ENCODE data around the gene HPCA. TPM values are rescaled to one million over a fixed set of nuclear protein-coding genes. Genes with fewer than 3 reads are reported as not detected.

Gene HPCA
- total and polyA plus RNA-seq, 2 of the 4 experiments (the other 2 are of a cell fraction): 0.22 TPM; not detected in 1

DNA sequence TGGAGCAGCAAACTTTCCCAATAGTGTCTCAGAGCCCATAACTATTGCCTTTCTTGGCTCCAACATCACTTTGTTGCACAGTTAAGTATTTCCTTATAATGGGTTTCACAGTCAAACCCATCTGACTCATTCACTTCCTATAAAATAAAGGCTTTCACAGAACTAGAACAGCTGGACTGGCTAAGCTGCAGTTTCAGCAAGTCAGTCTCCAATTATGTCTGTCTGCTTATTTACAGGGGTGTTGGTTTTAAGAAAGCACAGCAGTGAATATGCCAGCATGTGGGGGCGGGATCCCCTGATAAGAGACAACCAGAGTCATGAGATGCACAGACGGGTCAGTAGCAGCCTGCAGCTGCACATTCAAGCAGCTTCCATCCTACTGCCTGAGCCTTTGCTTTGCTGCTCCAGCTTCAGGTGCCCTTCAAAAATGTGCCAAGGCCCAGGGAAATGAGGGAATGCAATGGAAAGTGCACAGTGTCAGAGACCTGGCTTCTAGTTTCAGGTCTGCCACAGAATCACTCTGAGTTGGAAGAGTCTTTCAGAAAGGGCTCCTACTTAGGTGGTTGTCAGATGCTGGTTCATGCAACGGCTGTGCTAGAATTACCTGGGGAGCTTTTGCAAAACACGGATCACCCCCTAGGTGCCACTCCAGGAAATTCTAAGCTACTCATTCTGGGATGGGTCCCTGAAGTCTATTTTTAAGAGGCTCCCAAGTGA is 53.5 kb downstream of the HPCA start:
- Histone ChIP-seq H3K23ac (ENCODE audit: low read depth, low read length) (no peak overlapping the region; the same call in 1 of the 2 replicates), H3K4me3 (ENCODE audit: insufficient read depth, low read depth, low read length) (no peak overlapping the region), H2AK9ac (replicated peaks; ENCODE audit: low read depth, low read length, poor library complexity) (no peak overlapping the region), H4K8ac (ENCODE audit: low read depth in 2 of 2, low read length in 2 of 2) (peak overlapping the region in 1 of 2 experiments; percentile 11; a peak in 1 of 4 replicates), H4K20me1 (ENCODE audit: insufficient read depth, low read length) (peaks cover 7% of the 10 kb centered on the region; the same call in 1 of the 2 replicates), H4K91ac (ENCODE audit: insufficient read depth, low read depth, low read length) (no peak overlapping the region), H3K14ac (replicated peaks; ENCODE audit: low read depth, low read length) (no peak overlapping the region), H3K18ac (ENCODE audit: low read depth, low read length) (no peak overlapping the region), H2AK5ac (ENCODE audit: low read depth, low read length) (no peak overlapping the region), H2BK5ac (ENCODE audit: low read depth, low read length, poor library complexity, severe bottlenecking) (no peak overlapping the region), H3K9me3 (ENCODE audit: control insufficient read depth, insufficient read depth, low read length) (no peaks in the 10 kb centered on the region), H3K9ac (ENCODE audit: low read depth, low read length) (no peak overlapping the region), H2BK120ac (ENCODE audit: low read depth, low read length) (no peak overlapping the region), H3K79me1 (ENCODE audit: low read depth in 1 of 2, low read length in 2 of 2) (peaks cover 3 to 5% of the 10 kb centered on the region in 2 experiments; a peak in 1 of 4 replicates), H3K27me3 (ENCODE audit: control insufficient read depth, insufficient read depth, low read length) (no peaks in the 10 kb centered on the region), H3K4ac (ENCODE audit: low read depth, low read length) (no peak overlapping the region), H3K27ac (ENCODE audit: insufficient read depth, low read length) (no peak overlapping the region), H3K9me1 (ENCODE audit: insufficient read depth, low read length) (peaks cover 3% of the 10 kb centered on the region; the same call in 1 of the 2 replicates), H3K4me2 (ENCODE audit: low read depth, low read length) (peak overlapping the region; percentile 13; the same call in 1 of the 2 replicates), H2AFZ (replicated peaks; ENCODE audit: low read length, poor library complexity) (no peak overlapping the region), H2BK15ac (ENCODE audit: low read depth, low read length) (no peak overlapping the region), H4K5ac (ENCODE audit: low read depth, low read length) (no peak overlapping the region), H2BK20ac (ENCODE audit: low read depth, low read length) (no peak overlapping the region), H3K56ac (ENCODE audit: extremely low read depth, insufficient read depth, low read length) (no peak overlapping the region), H3K4me1 (ENCODE audit: control insufficient read depth, insufficient read depth, low read length) (peaks cover 10% of the 10 kb centered on the region), H3K36me3 (ENCODE audit: control insufficient read depth, insufficient read depth, low read length) (peaks cover 22% of the 10 kb centered on the region)
- ChIA-PET CTCF (interaction anchor here (0.8 to 2.7 kb wide), 3 partner anchors 8 to 115 kb away, joined by 3 to 8 read pairs (median 3); no protein-coding TSS in a partner anchor), POLR2A (ENCODE audit: unreplicated experiment) (no interaction called here)
- peak; percentile 94 for ATAC-seq (ENCODE audit: low read depth)
- BruUV-seq (replicated peaks): no TSS peak
- TF ChIP-seq FOS (IDR thresholded peaks at IDR 0.05; ENCODE audit: low read depth, low read length) (peak; percentile 67), MAFK (IDR thresholded peaks at IDR 0.05; ENCODE audit: low read depth, low read length) (peak; percentile 35; the same call in 1 of the 2 replicates), CEBPB (IDR thresholded peaks at IDR 0.05; ENCODE audit: low read depth, low read length) (peak; percentile 68), CHD1 (IDR thresholded peaks at IDR 0.05; ENCODE audit: low read depth, low read length) (no peak), NFE2L2 (IDR thresholded peaks at IDR 0.05; ENCODE audit: low read depth, low read length) (0 out of 2 replicates have a peak, but pooled peaks have one; percentile 21), RCOR1 (IDR thresholded peaks at IDR 0.05; ENCODE audit: insufficient replicate concordance, low read length) (peak; percentile 89)
- TF ChIP-seq, protein P1, sequence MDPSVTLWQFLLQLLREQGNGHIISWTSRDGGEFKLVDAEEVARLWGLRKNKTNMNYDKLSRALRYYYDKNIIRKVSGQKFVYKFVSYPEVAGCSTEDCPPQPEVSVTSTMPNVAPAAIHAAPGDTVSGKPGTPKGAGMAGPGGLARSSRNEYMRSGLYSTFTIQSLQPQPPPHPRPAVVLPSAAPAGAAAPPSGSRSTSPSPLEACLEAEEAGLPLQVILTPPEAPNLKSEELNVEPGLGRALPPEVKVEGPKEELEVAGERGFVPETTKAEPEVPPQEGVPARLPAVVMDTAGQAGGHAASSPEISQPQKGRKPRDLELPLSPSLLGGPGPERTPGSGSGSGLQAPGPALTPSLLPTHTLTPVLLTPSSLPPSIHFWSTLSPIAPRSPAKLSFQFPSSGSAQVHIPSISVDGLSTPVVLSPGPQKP (IDR thresholded peaks at IDR 0.05; ENCODE audit: borderline replicate concordance, low read depth, low read length): no peak
- in situ Hi-C loops (cut with MboI; ENCODE audit: low sequenced_read_pairs) (loop anchor here (10.0 kb wide), 1 partner anchor 115 kb away; no protein-coding TSS in a partner anchor), dilution Hi-C loops (cut with HindIII; ENCODE audit: low sequenced_read_pairs, unreplicated experiment) (no loop called here), intact Hi-C loops (cut with micrococcal nuclease) (no loop called here)
- WGBS, 2 experiments (ENCODE audit: extremely low coverage in 2 of 2, insufficient read length in 1 of 2): no CpG with 5 or more reads among the region's 4 CpGs
- DNase-seq: peak; percentile 96

Measured in IMR-90 (cell line).